Loucy (cell line): Measurements from ENCODE around the gene WASHC1.
"Not testable (repeated sequence)": the region's sequence is repeated elsewhere in the genome, so short reads cannot be mapped to it uniquely, and the experiment has no call there.

ENCODE experiments used
- EZH2phosphoT487 ChIP-seq: fragments of 200-600 bp; IDR thresholded peaks from 2 replicates; pipeline ENCODE4 v1.6.1; 2018; ENCODE audit warnings: antibody characterized with exemption, mild to moderate bottlenecking, moderate library complexity, borderline replicate concordance
- TF ChIP-seq, protein P1 (sequence below): fragments of 200-600 bp; sonication (generic); conservative IDR thresholded peaks from 2 replicates; pipeline ENCODE4 v1.5.1; 2014; ENCODE audit warnings: mild to moderate bottlenecking, antibody characterized with exemption, low read length

GRCh38 chr9:29356-29755 lies at the start of gene WASHC1:
- TF ChIP-seq, protein P1, sequence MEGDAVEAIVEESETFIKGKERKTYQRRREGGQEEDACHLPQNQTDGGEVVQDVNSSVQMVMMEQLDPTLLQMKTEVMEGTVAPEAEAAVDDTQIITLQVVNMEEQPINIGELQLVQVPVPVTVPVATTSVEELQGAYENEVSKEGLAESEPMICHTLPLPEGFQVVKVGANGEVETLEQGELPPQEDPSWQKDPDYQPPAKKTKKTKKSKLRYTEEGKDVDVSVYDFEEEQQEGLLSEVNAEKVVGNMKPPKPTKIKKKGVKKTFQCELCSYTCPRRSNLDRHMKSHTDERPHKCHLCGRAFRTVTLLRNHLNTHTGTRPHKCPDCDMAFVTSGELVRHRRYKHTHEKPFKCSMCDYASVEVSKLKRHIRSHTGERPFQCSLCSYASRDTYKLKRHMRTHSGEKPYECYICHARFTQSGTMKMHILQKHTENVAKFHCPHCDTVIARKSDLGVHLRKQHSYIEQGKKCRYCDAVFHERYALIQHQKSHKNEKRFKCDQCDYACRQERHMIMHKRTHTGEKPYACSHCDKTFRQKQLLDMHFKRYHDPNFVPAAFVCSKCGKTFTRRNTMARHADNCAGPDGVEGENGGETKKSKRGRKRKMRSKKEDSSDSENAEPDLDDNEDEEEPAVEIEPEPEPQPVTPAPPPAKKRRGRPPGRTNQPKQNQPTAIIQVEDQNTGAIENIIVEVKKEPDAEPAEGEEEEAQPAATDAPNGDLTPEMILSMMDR: not testable (repeated sequence)
- TF ChIP-seq EZH2phosphoT487: not testable (repeated sequence)
